AG04450 (cell line): ENCODE data around the gene DLGAP4. TPM values are rescaled to one million over a fixed set of nuclear protein-coding genes. Genes with fewer than 3 reads are reported as not detected.

Experiments used
- CTCF ChIA-PET: fragments of 300-600, 350-600 bp; formaldehyde crosslinking; extraction: SDS; loops from one replicate; lab custom pipeline; 2022; ENCODE audit warnings: antibody characterized with exemption, inconsistent platforms; lab: Charles Lee
- POLR2A ChIA-PET: fragments of 350-600 bp; formaldehyde crosslinking; extraction: SDS; loops from one replicate; lab custom pipeline; 2021; ENCODE audit warnings: antibody characterized with exemption, inconsistent platforms; lab: Yijun Ruan, JAX
- DNase-seq: peaks from one replicate; pipeline ENCODE4 v3.0.0-alpha.2; 2011; ENCODE audit warnings: low read depth, low spot score
- H3K27ac ChIP-seq: one replicate; pipeline ENCODE4 v1.5.1; 2012; ENCODE audit warnings: low read depth, low read length, control low read depth
- H3K27me3 ChIP-seq: one replicate; pipeline ENCODE4 v1.6.0; 2012; ENCODE audit warnings: low read length; ENCODE audit not compliant: control insufficient read depth, insufficient read depth
- H3K4me3 ChIP-seq: 2 replicates; pipeline ENCODE4 v1.5.1; 2011; ENCODE audit warnings: mild to moderate bottlenecking, low read depth, low read length, control low read depth
- H3K9me3 ChIP-seq: 2 replicates; pipeline ENCODE4 v1.5.1; 2012; ENCODE audit warnings: low read length; ENCODE audit not compliant: control insufficient read depth, insufficient read depth
- CTCF ChIP-seq: IDR thresholded peaks from 2 replicates; pipeline ENCODE4 v1.5.1; 2011; ENCODE audit warnings: low read depth, low read length, control low read depth, inconsistent platforms
- polyA plus RNA-seq: library from polyadenylated mRNA; depleted of rRNA; stranded (reverse); fragments of >200 nt; gene quantifications from 2 replicates; pipeline ENCODE4 v1.2.3, GENCODE V29; 2011

DLGAP4 gene
- polyA plus RNA-seq, 1 experiment = 17.7 TPM

- Histone ChIP-seq H3K27me3 (peaks cover 5% of the 10 kb centered on the region), H3K27ac (no peak overlapping the region), H3K4me3 (no peak overlapping the region), H3K9me3 (no peaks in the 10 kb centered on the region)
- ChIA-PET POLR2A (no interaction called here), CTCF (no interaction called here)
- DNase-seq = no peak
- TF ChIP-seq CTCF = no peak
Measured at GRCh38 chr20:36355469-36356171, 49.5 kb downstream of the DLGAP4 start.

GRCh38 chr20:36359668-36360406, 53.7 kb downstream of the DLGAP4 start:
- Histone ChIP-seq H3K4me3 (no peak overlapping the region), H3K9me3 (no peaks in the 10 kb centered on the region), H3K27me3 (peaks cover 2% of the 10 kb centered on the region), H3K27ac (no peak overlapping the region)
- DNase-seq = no peak
- CTCF ChIA-PET = interaction anchor here (0.9 kb wide), 1 partner anchor 40 kb away, joined by 3 read pairs; no protein-coding TSS in a partner anchor
- POLR2A ChIA-PET = interaction anchor here (0.6 kb wide), 1 partner anchor 49 kb away, joined by 3 read pairs; no protein-coding TSS in a partner anchor
- TF ChIP-seq CTCF = no peak

GRCh38 chr20:36360429-36360828, 54.3 kb downstream of the DLGAP4 start:
- no peaks in the 10 kb centered on the region for H3K9me3 ChIP-seq
- no peak overlapping the region for H3K4me3 ChIP-seq
- DNase-seq = no peak
- peaks cover 2% of the 10 kb centered on the region for H3K27me3 ChIP-seq
- ChIA-PET CTCF (no interaction called here), POLR2A (interaction anchor here (0.6 kb wide), 1 partner anchor 48 kb away, joined by 3 read pairs; no protein-coding TSS in a partner anchor)
- no peak overlapping the region for H3K27ac ChIP-seq
- no peak for TF ChIP-seq CTCF

GRCh38 chr20:36361406-36361805, 55.3 kb downstream of the DLGAP4 start:
- no peak for DNase-seq
- H3K4me3 ChIP-seq = no peak overlapping the region
- H3K27ac ChIP-seq = no peak overlapping the region
- no peak for TF ChIP-seq CTCF
- H3K27me3 ChIP-seq = peaks cover 4% of the 10 kb centered on the region
- POLR2A ChIA-PET = no interaction called here
- CTCF ChIA-PET = no interaction called here
- H3K9me3 ChIP-seq = no peaks in the 10 kb centered on the region

GRCh38 chr20:36362261-36362660, 56.1 kb downstream of the DLGAP4 start:
- TF ChIP-seq CTCF = no peak
- no peak for DNase-seq
- no peak overlapping the region for H3K27ac ChIP-seq
- peaks cover 9% of the 10 kb centered on the region for H3K27me3 ChIP-seq
- ChIA-PET POLR2A (no interaction called here), CTCF (no interaction called here)
- H3K9me3 ChIP-seq = no peaks in the 10 kb centered on the region; the same call in 1 of the 2 replicates
- H3K4me3 ChIP-seq = no peak overlapping the region
